Cardiac muscle cell (in vitro differentiated cells and primary cell): ENCODE measurements around the gene TIAM2. TPM values are rescaled to one million over a fixed set of nuclear protein-coding genes. Genes with fewer than 3 reads are reported as not detected.
A peak's percentile ranks its signal among the peaks of the same experiment; 100 is the strongest.

Experiments used
- DNase-seq, 2 donors: peaks; one replicate each; pipeline versions ENCODE4 v3.0.0 to v3.0.0-alpha.2; 2010 to 2017; ENCODE audit warnings: low read depth in 1 of 2, low spot score in 1 of 2
- H3K27ac ChIP-seq: fragments of 200-600 bp; sonication (generic); 2 replicates; pipeline ENCODE4 v1.5.1; 2016
- H3K27me3 ChIP-seq: fragments of 200-600 bp; sonication (generic); 2 replicates; pipeline ENCODE4 v1.6.0; 2016; ENCODE audit warnings: control low read depth
- H3K36me3 ChIP-seq: fragments of 200-600 bp; sonication (generic); 2 replicates; pipeline ENCODE4 v1.5.1; 2016; ENCODE audit warnings: control low read depth
- H3K4me1 ChIP-seq: fragments of 200-600 bp; sonication (generic); 2 replicates; pipeline ENCODE4 v1.8.1; 2017; ENCODE audit warnings: low read depth, mild to moderate bottlenecking, mixed run types
- H3K4me3 ChIP-seq: fragments of 200-600 bp; sonication (generic); 2 replicates; pipeline ENCODE4 v1.5.1; 2016; ENCODE audit warnings: mild to moderate bottlenecking
- H3K9me3 ChIP-seq: fragments of 200-600 bp; sonication (generic); 2 replicates; pipeline ENCODE4 v1.5.1; 2017; ENCODE audit warnings: low read depth, mild to moderate bottlenecking, control low read depth
- polyA plus RNA-seq: library from polyadenylated mRNA; unstranded; fragments of >200 nt; fragmentation: Nextera tagmentation; extraction: Ambion mirVana; gene quantifications from 2 replicates; pipeline ENCODE4 v1.2.1, GENCODE V29; 2016
- total RNA-seq: library from RNA; depleted of rRNA; stranded (reverse); fragments of >200 nt; gene quantifications from 2 replicates; pipeline ENCODE4 v1.2.3, GENCODE V29; 2016
- TF ChIP-seq, protein P1 (sequence below): IDR thresholded peaks from 2 replicates; pipeline ENCODE4 v1.5.1; 2012; ENCODE audit warnings: low read depth, mild to moderate bottlenecking, low read length

The TIAM2 gene
- total and polyA plus RNA-seq, 2 experiments from 2014 or later: 3.9 to 12.4 TPM

DNA sequence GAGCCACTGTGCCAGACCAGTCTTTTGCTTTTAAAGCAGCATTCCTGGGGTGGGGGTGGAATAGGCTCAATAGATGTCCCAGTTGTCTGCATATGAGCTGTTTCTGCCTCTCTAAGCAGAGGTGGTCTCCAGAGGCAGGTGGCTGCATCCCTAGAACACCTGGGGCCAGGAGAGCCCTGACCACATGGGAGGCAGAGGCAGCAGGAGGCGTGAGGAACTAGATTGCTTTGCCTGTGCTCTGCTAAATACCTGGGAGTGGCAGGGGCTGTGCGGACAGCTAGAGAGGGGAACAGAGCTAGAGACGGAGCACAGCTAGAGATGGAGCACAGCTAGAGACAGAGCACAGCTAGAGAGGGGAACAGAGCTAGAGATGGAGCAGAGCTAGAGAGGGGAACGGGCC, 239.6 kb downstream of the TIAM2 start:
- Histone ChIP-seq H3K4me3 (no peak overlapping the region), H3K4me1 (no peaks in the 10 kb centered on the region), H3K36me3 (no peaks in the 10 kb centered on the region), H3K27me3 (no peaks in the 10 kb centered on the region), H3K9me3 (no peaks in the 10 kb centered on the region), H3K27ac (no peak overlapping the region)
- TF ChIP-seq, protein P1, sequence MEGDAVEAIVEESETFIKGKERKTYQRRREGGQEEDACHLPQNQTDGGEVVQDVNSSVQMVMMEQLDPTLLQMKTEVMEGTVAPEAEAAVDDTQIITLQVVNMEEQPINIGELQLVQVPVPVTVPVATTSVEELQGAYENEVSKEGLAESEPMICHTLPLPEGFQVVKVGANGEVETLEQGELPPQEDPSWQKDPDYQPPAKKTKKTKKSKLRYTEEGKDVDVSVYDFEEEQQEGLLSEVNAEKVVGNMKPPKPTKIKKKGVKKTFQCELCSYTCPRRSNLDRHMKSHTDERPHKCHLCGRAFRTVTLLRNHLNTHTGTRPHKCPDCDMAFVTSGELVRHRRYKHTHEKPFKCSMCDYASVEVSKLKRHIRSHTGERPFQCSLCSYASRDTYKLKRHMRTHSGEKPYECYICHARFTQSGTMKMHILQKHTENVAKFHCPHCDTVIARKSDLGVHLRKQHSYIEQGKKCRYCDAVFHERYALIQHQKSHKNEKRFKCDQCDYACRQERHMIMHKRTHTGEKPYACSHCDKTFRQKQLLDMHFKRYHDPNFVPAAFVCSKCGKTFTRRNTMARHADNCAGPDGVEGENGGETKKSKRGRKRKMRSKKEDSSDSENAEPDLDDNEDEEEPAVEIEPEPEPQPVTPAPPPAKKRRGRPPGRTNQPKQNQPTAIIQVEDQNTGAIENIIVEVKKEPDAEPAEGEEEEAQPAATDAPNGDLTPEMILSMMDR: no peak
- no peak for DNase-seq

DNA sequence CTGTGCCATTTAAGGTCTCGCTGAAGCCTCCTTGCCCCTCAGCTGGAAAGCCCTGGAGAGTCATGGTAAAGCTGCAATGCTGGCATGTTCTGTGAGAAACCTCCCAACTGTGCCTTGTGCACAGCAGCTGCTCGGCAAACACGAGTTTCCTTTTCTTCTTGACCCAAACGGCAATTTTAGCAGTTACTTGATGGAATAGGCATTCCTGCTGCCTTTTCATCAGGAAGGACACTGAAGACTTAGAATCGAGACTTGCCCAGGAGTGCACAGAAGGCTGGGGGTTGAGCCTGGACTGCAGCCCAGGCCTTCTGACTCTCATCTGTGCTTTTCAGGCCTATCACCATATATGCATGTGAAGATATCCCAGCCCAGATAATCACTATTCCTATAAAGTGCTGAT, 240.0 kb downstream of the TIAM2 start:
- peak in 1 of 2 donors; percentile 13 for DNase-seq
- Histone ChIP-seq H3K27ac (no peak overlapping the region), H3K9me3 (no peaks in the 10 kb centered on the region), H3K4me3 (no peak overlapping the region), H3K36me3 (no peaks in the 10 kb centered on the region), H3K4me1 (no peaks in the 10 kb centered on the region), H3K27me3 (no peaks in the 10 kb centered on the region)
- TF ChIP-seq, protein P1: no peak

DNA sequence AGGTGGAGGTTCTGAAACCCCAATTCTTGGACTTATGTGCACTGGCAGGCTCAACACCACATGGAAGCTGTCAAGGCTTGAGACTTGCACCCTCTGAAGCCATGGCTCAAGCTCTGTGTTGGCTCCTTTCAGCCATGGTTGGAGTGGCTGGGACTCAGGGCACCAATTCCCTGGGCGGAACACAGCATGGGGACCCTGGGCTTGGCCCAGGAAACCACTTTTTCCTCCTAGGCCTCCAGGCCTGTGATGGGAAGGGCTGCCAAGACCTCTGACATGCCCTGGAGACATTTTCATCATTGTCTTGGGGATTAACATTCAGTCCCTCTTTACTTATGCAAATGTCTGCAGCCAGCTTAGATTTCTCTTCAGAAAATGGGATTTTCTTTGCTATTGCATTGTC, 242.5 kb downstream of the TIAM2 start:
- DNase-seq: no peak
- no peaks in the 10 kb centered on the region for H3K9me3 ChIP-seq
- no peak overlapping the region for H3K4me3 ChIP-seq
- TF ChIP-seq, protein P1: no peak
- no peaks in the 10 kb centered on the region for H3K27me3 ChIP-seq
- no peak overlapping the region for H3K27ac ChIP-seq
- no peaks in the 10 kb centered on the region for H3K36me3 ChIP-seq
- no peaks in the 10 kb centered on the region for H3K4me1 ChIP-seq

DNA sequence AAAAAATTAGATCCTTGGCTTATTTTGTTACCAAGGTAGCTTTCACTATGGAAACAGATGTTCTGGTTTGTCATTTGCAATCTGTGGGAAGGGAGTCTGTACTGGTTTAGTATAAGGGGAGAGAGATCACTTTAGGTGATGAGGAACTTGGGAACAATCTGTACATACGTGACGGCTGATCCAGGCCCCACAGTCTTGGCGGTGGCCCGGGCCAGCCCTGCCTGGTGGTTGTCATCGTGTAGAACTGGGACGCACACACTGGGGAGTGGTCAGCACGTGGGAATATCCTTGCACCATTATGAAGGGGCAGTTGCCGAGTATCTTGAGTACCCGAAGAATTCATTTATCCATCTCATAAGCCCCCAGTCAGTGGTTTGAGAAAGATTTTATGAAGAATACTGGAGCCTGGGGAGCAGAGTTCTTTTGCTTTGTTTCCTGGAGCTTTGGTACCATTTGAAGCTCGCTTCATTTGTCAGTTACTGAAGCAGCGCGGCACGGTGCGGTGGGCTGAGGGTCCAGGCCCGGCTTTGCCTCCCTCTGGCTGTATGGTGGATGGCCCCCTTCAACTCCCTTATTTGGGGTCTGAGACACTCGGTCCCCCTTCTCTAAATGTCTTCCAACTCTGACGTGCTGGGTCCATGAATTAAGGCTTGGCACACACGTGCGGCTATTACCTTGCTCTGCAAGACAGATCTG, 245.9 kb downstream of the TIAM2 start:
- no peak for DNase-seq
- no peaks in the 10 kb centered on the region for H3K36me3 ChIP-seq
- TF ChIP-seq, protein P1: no peak

DNA sequence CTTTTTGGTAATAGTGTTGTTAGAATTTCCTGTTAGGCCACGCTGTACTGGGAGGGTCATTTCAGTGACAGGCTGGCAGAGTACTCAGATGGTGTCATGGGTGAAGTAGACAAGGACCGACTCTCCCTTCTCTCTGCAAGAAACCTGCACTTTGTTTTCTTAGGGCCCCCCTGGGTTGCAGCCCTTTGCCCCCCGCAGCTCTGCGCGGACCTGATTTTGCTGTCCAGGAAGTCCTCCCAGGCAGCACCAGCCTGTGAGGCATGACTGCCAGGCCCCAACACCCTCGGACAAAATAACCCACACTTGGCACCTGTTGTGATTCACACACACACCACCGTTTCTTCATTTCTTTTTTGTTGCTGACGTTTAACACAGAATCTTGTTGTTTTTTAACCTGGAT, 246.9 kb downstream of the TIAM2 start:
- no peaks in the 10 kb centered on the region for H3K36me3 ChIP-seq
- DNase-seq: no peak
- no peak overlapping the region for H3K27ac ChIP-seq
- no peaks in the 10 kb centered on the region for H3K9me3 ChIP-seq
- no peaks in the 10 kb centered on the region for H3K4me1 ChIP-seq
- no peaks in the 10 kb centered on the region for H3K27me3 ChIP-seq
- no peak overlapping the region for H3K4me3 ChIP-seq
- TF ChIP-seq, protein P1: no peak

More for the DNA sequence above, 245.9 kb downstream of the TIAM2 start:
- H3K27me3 ChIP-seq: no peaks in the 10 kb centered on the region
- no peak overlapping the region for H3K4me3 ChIP-seq
- H3K4me1 ChIP-seq: no peaks in the 10 kb centered on the region
- no peak overlapping the region for H3K27ac ChIP-seq
- H3K9me3 ChIP-seq: no peaks in the 10 kb centered on the region

DNA sequence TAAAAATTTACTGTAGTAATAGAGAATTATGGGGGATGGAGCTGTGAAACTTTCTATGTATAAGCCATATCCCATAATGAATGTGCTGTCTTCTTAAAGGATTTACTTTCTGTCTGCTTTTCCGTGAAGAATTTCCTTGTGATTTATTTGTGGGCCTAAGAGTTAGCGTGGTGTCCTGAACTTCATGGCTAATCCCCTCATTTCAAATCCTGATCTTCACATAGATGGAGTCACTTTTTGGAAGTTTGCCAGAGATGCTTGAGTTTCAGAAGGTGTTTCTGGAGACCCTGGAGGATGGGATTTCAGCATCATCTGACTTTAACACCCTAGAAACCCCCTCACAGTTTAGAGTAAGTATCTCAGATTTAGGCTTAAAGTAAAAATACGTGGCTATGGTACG, 249.3 kb downstream of the TIAM2 start:
- H3K27ac ChIP-seq: no peak overlapping the region
- TF ChIP-seq, protein P1: no peak
- no peaks in the 10 kb centered on the region for H3K4me1 ChIP-seq
- DNase-seq: no peak
- no peaks in the 10 kb centered on the region for H3K36me3 ChIP-seq
- H3K9me3 ChIP-seq: no peaks in the 10 kb centered on the region
- H3K27me3 ChIP-seq: no peaks in the 10 kb centered on the region
- no peak overlapping the region for H3K4me3 ChIP-seq
